DLD1 (cell line): ENCODE results near the gene KIAA2012.

Experiments used
- in situ Hi-C: cut with HindIII; loops from 2 replicates; pipeline ENCODE4 v1.10.0; 2017; ENCODE audit warnings: low sequenced_read_pairs

KIAA2012 gene

GRCh38 chr2:202042444-202042843 lies 30.6 kb upstream of the KIAA2012 start:
- in situ Hi-C loops = no loop called here

DNA sequence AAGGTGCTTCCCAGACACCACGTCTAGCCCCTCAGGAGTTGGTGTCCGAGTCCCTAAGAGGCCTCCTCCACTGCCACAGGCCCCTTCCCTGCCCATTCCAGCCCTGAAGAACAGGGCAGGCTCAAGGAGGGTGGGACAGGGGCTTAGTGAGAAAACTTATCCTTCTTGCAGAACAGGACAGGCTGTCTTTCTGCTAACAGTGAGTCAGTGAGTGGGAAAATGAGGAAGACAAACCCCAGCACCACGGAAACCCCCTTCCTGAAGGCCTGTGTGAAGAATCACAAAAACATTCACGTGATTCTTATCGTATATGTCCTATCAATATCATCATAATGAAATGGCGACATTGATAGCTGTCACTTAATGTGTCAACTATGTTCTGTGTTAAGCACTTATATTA lies 29.6 kb upstream of the KIAA2012 start:
- in situ Hi-C loops = no loop called here

DNA sequence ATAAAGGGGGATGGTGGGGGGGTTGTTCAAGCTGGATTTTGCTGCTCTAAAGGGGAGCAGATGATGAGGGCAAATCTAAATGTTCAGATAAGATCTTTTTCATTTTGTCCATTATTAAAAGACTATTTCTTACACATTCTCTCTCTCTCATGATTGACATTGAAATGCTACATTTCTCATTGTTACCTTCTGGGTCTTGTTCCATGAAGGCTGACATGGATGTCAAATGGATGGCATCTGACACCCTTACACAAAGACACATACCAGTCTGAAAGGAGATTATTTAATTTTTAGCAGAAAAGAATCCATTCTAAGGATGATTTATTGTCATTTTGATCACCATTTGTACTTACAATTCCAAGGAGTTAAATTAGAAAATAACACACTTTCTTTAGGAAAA lies 28.3 kb upstream of the KIAA2012 start:
- in situ Hi-C loops = no loop called here

DNA sequence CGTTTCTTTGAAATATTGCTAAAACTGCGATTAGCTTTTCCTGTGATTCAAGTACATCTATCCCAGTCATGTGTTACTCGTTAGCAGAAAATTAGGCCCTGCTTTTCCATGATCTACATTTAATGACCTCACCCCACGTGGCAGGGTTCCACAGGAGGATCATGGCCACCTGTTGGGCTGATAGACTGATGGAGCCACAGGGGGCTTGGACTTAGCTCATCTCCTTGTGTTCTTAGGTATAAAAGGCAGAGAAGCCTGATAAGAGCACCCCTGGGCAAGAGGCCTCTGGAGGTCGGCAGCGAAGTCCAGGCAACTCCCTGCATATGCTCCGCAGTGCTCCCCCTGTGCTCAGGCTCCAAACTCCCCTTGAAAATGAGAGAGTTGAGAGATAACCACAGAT lies 26.5 kb upstream of the KIAA2012 start:
- in situ Hi-C loops = no loop called here

DNA sequence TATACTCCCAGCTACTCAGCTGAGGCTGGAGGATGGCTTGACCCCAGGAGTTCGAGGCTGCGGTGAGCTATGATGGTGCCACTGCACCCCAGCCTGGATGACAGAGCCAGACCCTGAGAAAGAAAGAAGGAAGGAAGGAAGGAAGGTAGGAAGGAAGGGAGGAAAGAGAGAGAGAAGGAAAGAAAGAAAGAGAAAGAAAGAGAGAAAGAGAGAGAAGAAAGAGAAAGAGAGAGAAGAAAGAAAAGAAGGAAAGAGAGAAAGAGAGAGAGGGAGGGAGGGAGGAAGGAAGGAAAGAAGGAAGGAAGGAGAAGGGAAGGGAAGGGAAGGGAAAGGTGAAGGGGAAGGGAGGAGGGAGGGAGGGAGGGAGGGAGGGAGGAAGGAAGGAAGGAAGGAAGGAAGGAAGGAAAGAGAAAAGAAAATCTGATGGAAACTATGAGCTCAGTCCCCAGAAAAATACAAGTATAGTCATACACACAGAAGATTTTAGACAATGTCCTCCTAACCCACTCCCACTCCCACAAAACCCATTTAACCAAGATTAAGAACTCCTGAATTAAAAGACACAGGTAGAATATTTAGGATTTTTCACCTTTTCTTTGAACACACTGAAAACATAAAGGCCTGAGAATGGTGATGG lies 23.8 kb upstream of the KIAA2012 start:
- in situ Hi-C loops = no loop called here

DNA sequence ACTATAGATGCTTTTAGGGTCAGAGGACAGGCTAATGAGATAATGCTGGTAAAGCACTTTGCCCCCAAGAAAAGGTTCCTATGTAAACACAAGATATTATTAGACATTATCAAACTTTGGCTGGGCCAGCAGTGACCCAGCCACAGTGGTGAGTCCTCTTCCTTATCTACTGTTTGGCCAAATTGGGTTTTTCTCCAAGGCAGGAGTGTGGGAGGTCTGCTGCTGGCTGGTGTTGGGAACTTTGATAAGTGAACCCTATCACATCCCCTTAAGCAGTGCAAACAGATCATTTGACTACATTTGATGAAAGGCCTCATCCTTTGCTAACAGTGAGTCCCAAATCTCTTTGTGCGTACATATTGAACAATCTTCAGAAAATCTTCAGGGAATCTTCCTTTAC lies 23.2 kb upstream of the KIAA2012 start:
- in situ Hi-C loops = no loop called here

GRCh38 chr2:202050652-202051051 lies 22.4 kb upstream of the KIAA2012 start:
- in situ Hi-C loops = no loop called here

DNA sequence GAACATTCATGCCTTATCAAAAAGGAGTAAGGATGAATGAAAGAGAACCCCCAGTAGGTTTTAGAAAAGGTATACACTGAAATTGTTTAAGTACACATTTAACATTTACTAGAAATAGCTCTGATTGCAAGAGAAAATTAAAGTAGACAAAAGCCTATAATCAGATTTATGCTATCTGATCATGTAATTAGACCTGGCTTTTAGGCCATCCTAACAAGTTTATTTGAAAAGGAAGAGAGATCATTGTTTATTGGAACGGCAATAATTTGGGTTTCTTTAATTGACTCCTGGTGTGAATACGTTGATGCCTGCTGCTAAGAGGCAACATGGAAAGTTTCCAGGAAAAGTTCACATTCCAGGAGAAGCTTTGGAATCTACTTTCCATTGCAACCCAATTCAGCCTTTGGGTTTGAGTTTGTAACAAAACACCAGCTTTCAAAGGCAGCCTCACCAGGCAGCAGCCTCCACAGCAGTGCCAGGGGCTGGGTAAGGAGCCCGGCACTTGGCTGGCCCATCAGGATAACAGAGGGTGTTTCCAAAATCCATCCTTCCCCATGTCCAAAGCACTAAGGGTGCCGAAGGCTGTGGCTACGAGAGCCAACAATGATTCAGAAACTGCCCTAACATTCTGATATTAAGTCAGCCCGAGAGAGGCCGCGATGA lies 21.4 kb upstream of the KIAA2012 start:
- in situ Hi-C loops = no loop called here

DNA sequence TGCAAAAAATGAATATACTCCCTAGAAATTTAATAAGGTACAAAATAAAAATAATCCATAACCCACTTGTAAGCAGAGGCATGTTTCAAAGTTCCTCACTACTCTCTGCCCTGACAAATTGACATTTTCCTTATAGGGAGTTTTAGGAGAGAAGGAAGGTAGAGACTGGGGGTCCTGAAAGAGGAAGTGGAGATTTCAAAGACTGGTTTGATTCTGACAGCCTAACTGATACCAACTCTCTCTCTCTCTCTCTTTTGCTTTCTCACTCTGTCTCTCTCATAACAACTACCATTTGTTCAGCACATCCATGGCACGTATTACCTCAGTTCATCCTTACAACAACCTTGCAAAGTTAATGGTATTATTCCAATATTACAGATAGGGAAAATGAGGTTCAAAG lies 20.8 kb upstream of the KIAA2012 start:
- in situ Hi-C loops = no loop called here

DNA sequence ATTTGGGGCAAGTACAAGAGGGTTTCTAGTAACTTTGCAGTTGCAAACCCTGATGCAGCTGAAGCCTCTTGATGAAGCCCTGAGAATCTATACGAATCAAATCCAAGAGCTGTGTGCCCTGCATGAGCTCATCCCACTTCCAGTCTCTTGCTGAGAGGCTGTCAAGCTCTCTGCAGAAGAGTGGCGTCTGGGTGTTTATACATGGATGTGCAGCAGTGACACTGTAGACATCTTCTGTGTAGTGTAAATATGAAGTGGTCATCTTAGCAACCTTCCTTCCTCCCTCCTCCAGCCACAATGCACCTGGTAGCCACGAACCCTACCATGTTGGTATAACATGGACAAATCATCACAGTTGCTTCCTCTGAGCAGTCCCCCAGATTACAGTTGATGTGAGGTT lies 18.4 kb upstream of the KIAA2012 start:
- in situ Hi-C loops = no loop called here

- in situ Hi-C loops = no loop called here
These were observed 16.4 kb upstream of the KIAA2012 start for GRCh38 chr2:202056611-202057010.

DNA sequence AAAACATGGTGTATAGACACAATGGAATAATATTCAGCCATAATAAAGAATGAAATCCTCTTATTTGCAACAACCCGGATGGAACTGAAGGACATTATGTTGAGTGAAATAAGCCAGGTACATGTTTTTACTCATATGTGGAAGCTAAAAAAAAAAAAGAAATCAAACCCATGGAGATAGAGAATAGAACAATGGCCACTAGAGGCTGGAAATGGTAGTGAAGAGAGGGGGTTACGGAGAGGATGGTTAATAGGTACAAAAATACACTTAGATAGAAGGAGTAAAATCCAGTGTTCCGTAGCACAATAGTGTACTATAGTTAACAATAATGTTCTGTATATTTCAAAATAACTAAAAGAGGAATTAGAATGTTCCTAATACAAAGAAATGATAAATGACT lies 12.8 kb upstream of the KIAA2012 start:
- in situ Hi-C loops = no loop called here

- in situ Hi-C loops = no loop called here
These were observed 11.4 kb upstream of the KIAA2012 start for GRCh38 chr2:202061695-202062094.

GRCh38 chr2:202064171-202064880 lies 8.7 kb upstream of the KIAA2012 start:
- in situ Hi-C loops = no loop called here

DNA sequence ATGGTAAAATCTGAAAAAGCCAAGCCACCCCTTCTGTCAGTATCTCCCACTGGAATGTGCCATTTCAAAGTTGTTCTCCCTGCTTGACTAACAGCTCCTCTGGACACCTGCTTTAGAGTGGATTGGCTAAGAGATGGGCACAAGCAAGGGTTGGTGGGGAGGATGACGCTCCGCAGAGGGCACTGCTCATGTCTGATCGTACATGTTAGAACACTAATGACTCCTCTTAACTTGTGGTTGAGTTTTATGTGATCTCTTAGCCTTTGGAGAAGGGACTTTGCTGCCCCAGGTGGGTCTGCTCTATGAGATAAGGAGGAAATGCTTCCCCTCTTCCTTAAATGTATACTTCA lies 8.2 kb upstream of the KIAA2012 start:
- in situ Hi-C loops = no loop called here

- in situ Hi-C loops = no loop called here
These were observed 7.2 kb upstream of the KIAA2012 start for GRCh38 chr2:202065876-202066275.

- in situ Hi-C loops = no loop called here
These were observed 6.2 kb upstream of the KIAA2012 start for GRCh38 chr2:202066875-202067274.

DNA sequence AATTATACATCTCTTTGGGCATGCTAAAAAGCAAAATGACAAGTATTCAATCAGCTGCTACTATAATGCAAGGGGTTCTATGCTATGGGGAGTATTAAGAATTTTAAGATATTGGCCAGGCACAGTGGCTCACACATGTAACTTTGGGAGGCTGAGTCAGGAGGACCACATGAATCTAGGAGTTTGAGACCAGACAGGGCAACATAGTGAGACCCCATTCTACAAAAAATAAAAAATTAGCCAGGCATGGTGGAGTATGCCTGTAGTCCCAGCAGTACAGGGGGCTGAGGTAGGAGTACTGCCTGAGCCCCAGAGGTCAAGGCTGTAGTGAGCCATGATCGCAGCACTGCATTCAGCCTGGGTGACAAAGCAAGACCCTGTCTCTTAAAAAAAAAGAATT lies 5.5 kb upstream of the KIAA2012 start:
- in situ Hi-C loops = no loop called here

DNA sequence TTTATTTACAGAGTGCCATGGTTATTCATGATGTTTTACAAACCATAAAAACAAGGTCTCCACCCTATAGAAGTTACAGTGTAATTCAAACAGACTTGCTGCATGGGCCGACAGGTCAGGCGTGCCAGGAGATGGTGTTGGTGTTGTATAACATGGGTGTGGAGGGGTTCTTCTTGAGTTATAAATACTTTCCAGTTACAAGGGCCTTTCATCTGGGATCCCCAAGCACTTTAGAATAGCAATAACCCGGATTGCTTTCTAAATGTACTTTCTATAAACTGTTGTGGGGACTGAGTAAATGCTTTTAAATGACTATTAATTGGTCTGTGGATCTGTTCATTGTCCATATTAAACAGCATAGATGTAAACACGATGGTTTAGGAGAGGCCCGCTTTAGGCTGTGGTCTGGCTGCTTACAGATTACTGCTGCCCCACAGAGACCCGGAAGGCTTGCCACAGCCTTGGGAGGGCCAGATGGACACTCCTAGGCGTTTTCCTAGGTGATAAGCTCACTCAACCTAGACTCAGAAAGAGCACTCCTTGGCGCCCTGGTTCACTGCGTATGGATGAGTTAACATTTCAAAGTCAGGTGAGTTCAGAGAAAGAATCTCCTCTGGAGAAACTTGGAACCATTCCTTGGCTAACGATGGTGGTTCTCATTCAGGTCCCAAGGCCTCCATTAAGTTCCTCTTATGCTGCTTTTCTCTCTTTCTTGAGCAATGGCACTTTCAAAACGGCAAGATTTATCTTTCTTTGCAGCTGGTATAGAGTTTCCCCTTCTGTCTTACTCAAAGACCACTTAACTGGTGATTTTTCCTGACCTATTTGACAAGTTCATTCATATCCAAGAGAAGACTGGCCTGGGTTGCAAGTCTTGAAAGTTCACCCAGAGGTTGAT lies 3.6 kb upstream of the KIAA2012 start:
- in situ Hi-C loops = no loop called here

- in situ Hi-C loops = no loop called here
These were observed 1.9 kb upstream of the KIAA2012 start for GRCh38 chr2:202071107-202071506.

DNA sequence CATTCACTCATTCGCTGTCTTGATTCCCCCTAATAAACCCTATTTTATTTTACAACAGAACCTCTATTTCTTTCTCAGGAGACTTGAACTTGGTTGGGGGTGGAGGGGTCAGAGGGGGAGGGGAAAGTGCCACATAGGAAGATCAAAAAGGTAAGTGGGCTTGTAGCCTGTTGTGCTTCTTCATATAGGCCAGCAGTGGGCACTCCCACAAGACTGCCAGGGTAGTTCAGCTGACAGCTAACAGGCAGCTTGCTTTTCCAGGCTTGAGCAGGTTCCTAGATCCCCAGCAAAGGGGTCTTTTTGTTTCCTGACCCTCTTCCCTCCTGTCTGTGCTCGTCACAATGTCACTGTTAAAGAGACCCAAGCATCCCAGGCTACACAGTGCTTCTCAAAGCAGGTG lies 829 bp upstream of the KIAA2012 start:
- in situ Hi-C loops = no loop called here
